GM04504 (cell line): Measurements from ENCODE around the gene CNPY4.

Experiments
- DNase-seq: peaks from one replicate; pipeline ENCODE4 v3.0.0-alpha.2; 2012; ENCODE audit warnings: low read depth

Gene CNPY4

DNA sequence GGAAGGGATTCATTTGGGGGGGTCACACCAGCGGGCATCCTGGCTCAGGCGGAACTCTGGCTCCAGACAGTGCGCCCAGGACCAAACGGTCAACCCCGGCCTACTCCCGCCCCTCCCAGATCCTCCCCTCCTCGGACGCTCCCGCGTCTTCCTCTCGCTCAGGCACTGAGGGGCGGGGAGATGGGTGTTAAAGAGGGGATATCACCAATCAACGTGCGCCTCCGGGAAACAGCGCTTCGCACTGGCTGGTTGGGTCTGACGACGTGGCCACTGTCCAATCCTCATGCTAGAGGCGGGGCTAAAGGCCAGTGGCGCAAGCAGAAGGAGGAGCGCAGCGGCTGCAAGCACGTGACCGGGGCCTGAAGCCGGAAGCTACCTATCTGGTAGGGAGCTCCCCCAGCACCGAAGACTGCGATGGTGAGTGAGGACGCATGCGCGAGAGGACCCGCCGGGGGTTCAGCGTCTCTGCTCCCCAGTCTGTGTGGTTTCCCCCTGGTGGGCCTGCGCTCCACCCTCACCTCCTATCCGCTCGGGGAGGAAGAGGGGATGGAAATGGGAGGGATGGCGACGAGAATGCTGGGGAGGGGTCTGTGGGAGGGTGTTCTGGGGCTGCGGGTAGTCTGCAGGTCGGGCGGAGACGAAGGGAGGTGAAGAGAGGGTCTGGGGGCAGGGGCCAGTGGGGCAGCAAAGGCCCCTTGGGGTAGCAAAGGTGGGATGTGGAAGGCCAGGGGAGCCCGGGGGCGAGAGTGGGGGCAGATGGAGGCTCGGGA is 29.3 kb downstream of the CNPY4 start, which contains the start of gene LAMTOR4:
LAMTOR4 (plus strand) TSS at position 360 of the 770 bp plus-strand sequence; CDS start at position 415, 55 bp downstream.
- peak; percentile 97 for DNase-seq

- no peak for DNase-seq
Measured at GRCh38 chr7:100152404-100152803, 33.0 kb downstream of the CNPY4 start.

DNA sequence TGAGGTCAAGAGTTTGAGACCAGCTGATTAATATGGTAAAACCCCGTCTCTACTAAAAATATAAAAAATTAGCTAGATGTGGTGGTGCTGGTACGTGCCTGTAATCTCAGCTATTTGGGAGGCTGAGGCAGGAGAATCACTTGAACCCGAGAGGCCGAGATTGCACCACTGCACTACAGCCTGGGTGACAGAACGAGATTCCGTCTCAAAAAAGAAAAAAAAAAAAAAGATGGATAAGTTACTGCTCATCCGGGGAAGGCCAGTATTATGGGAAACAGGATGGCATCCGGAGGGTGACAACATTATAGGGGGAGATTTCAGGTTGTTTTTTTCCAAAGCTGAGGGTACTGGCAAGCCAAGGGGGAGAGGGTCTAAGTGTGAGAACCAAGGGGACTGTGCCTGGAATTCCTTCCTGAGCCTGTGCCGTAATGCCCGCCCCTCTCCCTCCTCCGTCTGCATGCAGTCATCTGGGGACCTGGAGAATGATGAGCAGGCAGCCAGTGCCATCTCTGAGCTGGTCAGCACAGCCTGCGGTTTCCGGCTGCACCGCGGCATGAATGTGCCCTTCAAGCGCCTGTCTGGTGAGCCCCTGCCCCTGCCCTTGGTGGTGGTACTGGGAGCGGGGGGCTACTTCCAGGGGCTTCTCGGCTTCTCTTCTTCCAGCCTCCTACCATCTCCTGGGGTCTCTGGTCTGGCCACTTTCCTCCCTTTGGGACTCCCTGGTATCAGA is 33.7 kb downstream of the CNPY4 start:
- no peak for DNase-seq

- no peak for DNase-seq
Measured at GRCh38 chr7:100153708-100154535, 34.5 kb downstream of the CNPY4 start.

DNA sequence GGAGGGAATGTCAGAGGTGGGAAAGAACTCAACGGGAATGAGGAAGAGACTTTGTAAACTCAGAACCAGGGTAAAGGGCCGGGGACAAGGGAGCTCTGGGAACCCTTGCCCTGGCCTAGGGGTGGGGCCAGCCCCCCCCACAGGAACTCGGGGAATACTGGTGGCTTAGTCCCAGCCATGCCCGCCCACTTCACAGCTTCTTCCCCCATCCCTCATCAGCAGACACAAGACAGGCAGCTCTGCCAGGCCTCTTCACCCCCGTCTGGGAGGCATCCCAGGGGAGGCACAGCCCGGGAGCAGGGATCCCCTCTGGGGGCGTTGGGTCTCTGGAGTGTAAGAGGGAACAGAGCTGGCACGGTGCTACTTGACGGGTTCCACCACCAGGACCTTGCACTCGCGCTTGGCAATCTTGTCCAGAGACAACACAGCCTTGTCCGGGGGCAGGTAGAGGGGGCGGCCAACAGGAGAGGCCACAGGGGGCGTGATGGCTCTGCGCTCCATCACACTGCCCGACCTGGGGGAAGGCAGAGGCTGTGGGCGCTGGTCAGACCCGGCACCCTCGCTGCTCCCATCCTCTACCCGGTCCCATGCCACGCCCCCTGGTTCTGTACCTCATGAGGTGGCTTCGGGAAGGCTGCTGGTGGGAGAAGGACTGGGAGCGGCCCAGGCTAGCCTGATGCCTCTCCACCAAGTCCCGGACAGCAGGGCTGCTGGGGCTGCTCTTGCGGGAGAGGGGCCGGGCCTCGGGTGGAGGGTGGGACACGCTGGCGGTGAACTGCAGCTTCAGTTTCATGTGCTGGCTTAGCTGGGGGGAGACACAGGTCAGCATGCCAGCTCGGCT is 35.4 kb downstream of the CNPY4 start:
- DNase-seq: no peak

GRCh38 chr7:100155553-100156317 is 36.3 kb downstream of the CNPY4 start:
- no peak for DNase-seq

GRCh38 chr7:100156331-100157068 is 37.1 kb downstream of the CNPY4 start:
- no peak for DNase-seq

DNA sequence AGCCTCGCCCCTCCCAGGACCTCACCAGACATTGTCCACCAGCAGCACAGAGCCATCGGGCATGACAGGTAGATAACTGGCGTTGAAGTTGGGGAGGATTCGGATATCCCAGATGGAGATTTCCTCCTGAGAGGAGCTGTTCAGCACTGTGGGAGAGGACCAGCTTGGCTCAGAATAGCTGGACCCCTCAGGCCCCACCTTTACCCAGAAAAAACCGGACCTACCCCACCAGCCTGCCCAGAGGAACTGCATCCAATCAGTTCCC is 37.6 kb downstream of the CNPY4 start:
- no peak for DNase-seq

DNA sequence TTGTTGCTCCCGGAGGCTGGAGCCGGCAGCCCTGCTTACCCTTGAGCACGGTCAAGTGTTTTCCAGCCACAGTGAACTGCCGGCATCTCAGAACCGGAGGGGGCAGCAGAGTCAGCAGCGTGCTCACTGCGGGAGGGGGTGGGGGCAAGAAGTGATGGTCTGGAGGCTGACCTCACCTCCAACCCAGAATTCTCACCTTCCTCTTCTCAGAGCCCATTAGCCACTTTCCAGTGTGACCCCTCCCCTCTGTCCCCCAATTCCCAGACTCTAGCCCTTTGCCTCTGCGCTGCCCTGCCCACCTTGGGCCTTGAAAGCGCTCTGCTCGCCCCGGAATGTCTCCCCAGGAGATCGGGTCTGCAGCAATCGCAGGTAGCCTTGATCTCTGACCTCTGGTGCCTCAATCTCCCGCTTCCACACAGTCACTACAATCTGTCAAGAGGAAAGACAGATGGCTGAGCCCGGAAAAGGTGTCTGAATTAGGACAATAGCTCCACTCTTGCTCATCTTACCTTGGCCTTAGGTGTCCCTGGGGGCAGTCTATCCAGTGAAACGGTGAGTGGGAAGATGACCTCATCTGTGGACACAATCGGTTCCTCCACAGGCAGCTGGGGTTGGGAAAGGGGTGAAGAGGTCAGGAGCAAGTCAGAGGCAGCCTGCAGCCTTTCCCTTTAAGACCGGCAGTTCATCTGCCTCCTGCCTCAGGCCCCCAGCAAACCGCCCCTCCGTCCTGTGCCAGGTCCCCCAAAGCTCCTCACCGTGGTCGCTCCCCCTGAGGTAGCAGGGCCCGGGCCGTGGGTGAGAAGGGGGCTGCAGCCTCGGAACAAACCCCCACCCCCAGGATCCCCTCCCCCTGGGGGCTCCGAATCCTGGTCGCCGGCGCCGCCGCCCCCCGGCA is 38.1 kb downstream of the CNPY4 start:
- DNase-seq: no peak

GRCh38 chr7:100158229-100159098 is 39.0 kb downstream of the CNPY4 start, which contains the start of gene TRAPPC14:
Gene TRAPPC14 (minus strand): TSS chr7:100158723. CDS start chr7:100158499, 224 bp downstream.
- DNase-seq: no peak

- DNase-seq: no peak
Measured at GRCh38 chr7:100159099-100159623, 39.7 kb downstream of the CNPY4 start.

DNA sequence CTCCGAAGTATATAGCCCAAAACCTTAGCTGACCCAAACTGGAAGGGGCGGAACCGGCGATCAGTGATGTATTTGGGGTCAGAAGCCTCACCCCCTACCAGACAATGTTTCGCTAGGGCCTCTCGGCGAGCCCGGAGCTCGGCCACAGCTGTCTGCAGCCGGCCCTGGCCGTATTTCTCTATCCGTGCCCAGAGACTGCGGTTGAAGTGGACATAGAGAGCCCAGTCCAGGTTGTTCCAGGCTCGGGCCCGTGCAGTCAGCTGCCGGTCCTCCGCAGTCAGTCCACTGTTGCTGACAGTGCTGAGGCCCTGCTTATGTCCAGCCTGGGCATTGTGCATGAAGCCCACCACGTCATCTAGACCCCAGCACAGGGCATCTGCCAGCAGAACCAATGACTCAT is 40.6 kb downstream of the CNPY4 start:
- DNase-seq: no peak

GRCh38 chr7:100163006-100163531 is 43.6 kb downstream of the CNPY4 start:
- DNase-seq: no peak

DNA sequence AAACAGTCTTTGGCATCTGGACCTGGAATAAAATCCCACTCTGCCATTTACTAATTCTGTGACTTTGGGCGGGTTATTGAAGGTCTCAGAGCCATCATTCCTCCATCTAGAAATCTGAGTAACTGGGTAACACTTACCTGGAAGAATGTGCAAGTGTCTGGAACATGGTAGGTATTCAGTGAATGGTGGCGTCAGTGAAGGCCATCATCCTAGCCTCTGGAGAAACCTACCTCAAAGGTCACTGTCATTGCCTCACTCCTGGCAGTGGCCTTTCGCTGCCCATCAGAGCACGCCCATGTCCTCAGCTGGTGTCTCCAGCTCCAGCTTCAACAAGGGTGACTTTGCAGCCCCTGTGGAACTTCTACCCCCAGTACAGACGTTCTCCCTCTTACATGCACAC is 44.4 kb downstream of the CNPY4 start:
- no peak for DNase-seq

DNA sequence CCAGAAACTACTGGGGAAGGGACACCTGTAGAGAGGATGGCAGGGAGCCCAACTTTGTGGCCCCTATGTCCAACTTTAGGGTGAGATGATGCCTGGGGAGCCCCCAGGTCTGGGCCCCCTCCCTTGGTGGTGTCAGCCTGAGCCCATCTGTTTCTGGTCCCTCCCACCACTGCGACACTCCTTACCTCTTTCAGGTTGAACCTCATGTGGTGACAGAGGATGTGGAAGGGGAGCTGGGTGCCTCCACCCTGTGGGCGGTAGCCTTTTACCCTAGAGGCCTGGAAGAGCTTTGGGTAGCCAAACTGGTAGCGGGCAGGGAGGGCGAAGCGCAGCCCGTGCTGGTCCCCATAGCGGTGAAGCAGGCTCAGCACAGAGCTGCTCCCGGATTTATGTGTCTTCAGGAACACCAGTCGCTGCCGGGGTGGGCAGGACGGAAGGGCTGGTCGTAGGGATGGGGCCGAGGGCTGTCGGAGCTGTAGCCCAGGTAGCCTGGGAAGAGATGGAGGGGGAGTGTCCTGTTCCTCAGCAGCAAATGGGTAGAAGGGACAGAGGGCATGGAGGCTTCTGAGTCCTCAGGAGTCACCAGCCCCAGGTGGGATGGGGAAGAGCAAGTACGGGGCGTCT is 47.0 kb downstream of the CNPY4 start:
- DNase-seq: no peak

DNA sequence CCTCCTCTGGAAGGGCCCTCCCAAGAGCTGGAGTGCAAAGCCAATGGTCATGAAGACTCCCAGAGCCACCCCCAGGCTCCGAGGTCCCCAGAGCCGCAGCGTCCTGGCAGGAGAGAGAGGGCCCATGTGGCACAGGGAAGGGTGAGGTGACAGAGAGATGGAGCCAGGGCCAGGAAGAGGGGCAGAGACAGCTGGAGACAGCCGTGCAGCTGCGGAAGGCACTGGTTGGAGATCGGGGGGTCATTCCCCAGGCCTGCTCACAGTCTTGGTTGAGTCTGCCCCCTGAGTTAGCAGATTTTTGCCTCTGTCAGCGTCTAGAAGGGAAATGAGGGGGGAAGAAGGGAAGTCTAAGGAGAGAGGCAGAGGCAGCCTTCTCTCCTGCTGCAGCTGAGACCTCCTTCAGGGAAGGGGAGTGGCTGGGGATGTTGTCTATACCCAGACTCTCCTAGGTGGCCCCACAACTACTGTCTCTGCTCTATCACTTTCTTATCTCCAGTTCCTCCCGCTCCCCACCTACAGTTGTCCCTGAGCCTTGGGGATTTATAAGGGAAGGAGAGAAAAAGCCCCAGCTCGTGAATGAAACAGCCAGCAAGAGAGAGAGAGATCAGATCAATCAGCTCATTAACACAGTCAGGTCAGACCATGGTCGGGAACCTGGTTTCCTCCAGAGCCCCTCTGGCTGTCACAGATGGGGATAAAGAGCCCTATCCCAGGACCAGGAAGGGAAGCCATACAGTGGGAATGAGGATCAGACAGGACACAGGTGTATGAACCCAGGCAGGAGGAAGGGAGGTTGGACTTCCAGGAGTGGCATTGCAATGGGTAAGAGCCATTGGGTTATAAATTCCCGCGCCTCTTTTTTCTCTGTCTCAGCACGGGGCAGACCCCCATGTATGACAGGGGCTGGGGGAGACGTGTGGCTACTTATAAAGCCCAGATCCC is 47.8 kb downstream of the CNPY4 start:
- no peak for DNase-seq
